ENCODE data around the gene SKOR1. TPM values are rescaled to one million over a fixed set of nuclear protein-coding genes. Genes with fewer than 3 reads are reported as not detected.
A peak's percentile ranks its signal among the peaks of the same experiment; 100 is the strongest.

Gene SKOR1
- polyA plus RNA-seq, 4 donors: 0.27 to 0.81 (median 0.38) TPM

DNA sequence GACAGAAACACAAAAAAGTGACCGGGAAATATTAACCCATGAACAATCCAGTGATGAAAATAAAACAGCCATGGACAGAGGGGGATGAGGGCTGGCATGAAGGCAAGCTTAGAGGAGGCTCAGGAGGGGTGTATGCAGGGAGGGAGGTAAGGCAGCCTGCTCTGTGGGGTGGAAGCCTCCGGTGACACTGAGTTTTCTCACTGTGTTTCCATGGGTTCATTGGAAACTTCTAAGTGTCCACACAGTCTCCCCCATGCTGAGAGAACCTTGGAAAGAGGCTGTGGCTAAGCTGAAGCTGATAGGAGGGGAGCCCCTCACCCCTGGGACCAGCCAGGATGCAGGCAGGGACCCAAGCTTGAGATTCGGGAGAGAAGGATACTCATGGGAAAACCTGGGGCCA lies 6.8 kb upstream of the SKOR1 start:
- 73 to 84% (median 74%) methylated on average over 3 of the region's 3 CpGs for WGBS, 3 donors
- no peak overlapping the region for H3K27ac ChIP-seq (ENCODE audit: low read depth in 1 of 3, low read length in 2 of 3)
- no peak for DNase-seq
- H3K36me3 ChIP-seq (ENCODE audit: control insufficient read depth in 3 of 3, insufficient read depth in 2 of 3, low read depth in 1 of 3, low read length in 3 of 3): peaks cover 0 to 2% (median 0%) of the 10 kb centered on the region in 3 donors
- H3K4me1 ChIP-seq (ENCODE audit: control insufficient read depth in 3 of 3, insufficient read depth in 2 of 3, low read depth in 1 of 3, low read length in 2 of 3): peaks cover 0 to 5% (median 0%) of the 10 kb centered on the region in 3 donors
- FAIRE-seq: no peak
- peaks cover 19 to 55% (median 49%) of the 10 kb centered on the region in 3 donors for H3K27me3 ChIP-seq (ENCODE audit: control insufficient read depth in 3 of 3, insufficient read depth in 3 of 3, low read length in 3 of 3)
- H3K4me3 ChIP-seq (ENCODE audit: low read depth in 1 of 3, low read length in 3 of 3): no peak overlapping the region
- peaks cover 0 to 9% of the 10 kb centered on the region in 2 donors for H3K9me3 ChIP-seq (ENCODE audit: control insufficient read depth in 2 of 2, insufficient read depth in 1 of 2, low read depth in 1 of 2, low read length in 1 of 2)

GRCh38 chr15:67819636-67820035 lies 5.7 kb upstream of the SKOR1 start:
- WGBS, 3 donors: 16 to 28% (median 22%) methylated on average over 19 of the region's 19 CpGs
- Histone ChIP-seq H3K36me3 (ENCODE audit: control insufficient read depth in 3 of 3, insufficient read depth in 2 of 3, low read depth in 1 of 3, low read length in 3 of 3) (peaks cover 0 to 2% (median 0%) of the 10 kb centered on the region in 3 donors), H3K4me3 (ENCODE audit: low read depth in 1 of 3, low read length in 3 of 3) (no peak overlapping the region), H3K27ac (ENCODE audit: low read depth in 1 of 3, low read length in 2 of 3) (no peak overlapping the region), H3K27me3 (ENCODE audit: control insufficient read depth in 3 of 3, insufficient read depth in 3 of 3, low read length in 3 of 3) (peaks cover 25 to 66% (median 60%) of the 10 kb centered on the region in 3 donors), H3K9me3 (ENCODE audit: control insufficient read depth in 2 of 2, insufficient read depth in 1 of 2, low read depth in 1 of 2, low read length in 1 of 2) (peaks cover 0 to 9% of the 10 kb centered on the region in 2 donors), H3K4me1 (ENCODE audit: control insufficient read depth in 3 of 3, insufficient read depth in 2 of 3, low read depth in 1 of 3, low read length in 2 of 3) (peaks cover 0 to 5% (median 0%) of the 10 kb centered on the region in 3 donors)
- FAIRE-seq: no peak
- DNase-seq: no peak

DNA sequence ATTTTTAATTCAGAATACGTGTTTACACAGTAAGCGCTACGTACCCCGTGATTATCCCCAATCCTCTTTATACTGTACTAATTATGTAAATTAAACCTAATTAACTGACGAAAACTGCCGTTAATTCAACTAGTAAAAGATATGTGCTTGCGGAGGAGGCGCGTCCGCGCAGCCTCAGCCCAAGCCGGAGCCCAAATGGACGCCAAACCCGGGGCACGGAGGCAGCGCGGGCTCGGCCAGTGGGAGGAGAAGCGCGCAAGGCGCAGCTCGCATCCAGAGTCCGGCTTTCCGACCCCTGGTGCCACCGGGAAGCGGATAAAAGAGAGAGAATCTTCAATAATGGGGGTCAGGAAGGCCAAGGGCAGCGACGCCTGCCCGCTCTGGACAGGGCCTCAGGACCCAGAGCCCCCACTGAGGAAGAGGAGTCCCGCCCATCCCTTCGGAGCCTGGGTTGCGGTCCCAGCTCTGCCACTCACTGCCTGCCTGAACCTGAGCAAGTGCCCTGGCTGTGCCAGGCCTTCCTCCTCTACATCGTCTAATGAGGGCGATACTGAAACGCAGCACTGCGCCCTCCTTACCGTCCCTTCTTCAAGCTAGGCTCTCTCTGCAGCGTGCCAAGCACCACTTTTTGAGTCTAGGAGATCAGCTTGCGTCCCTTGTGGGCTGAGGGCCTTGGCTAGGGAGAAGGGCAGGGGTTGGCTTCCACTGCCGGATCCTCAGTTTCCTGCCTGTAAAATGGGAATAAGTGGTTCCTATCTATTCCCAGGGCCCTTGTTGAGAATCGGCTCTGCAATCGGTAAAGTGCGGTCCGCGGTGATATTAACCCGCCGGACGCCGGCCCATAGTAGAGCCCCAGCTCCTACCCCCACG lies 5.0 kb upstream of the SKOR1 start:
- WGBS, 3 donors: 11 to 22% (median 19%) methylated on average over 49 to 50 of the region's 50 CpGs
- Histone ChIP-seq H3K27ac (ENCODE audit: low read depth in 1 of 3, low read length in 2 of 3) (no peak overlapping the region), H3K4me3 (ENCODE audit: low read depth in 1 of 3, low read length in 3 of 3) (no peak overlapping the region), H3K27me3 (ENCODE audit: control insufficient read depth in 3 of 3, insufficient read depth in 3 of 3, low read length in 3 of 3) (peaks cover 26 to 74% (median 66%) of the 10 kb centered on the region in 3 donors), H3K4me1 (ENCODE audit: control insufficient read depth in 3 of 3, insufficient read depth in 2 of 3, low read depth in 1 of 3, low read length in 2 of 3) (peaks cover 0 to 5% (median 3%) of the 10 kb centered on the region in 3 donors), H3K9me3 (ENCODE audit: control insufficient read depth in 2 of 2, insufficient read depth in 1 of 2, low read depth in 1 of 2, low read length in 1 of 2) (peaks cover 0 to 8% of the 10 kb centered on the region in 2 donors), H3K36me3 (ENCODE audit: control insufficient read depth in 3 of 3, insufficient read depth in 2 of 3, low read depth in 1 of 3, low read length in 3 of 3) (no peaks in the 10 kb centered on the region)
- no peak for FAIRE-seq
- no peak for DNase-seq

GRCh38 chr15:67820992-67821783 lies 4.1 kb upstream of the SKOR1 start:
- Histone ChIP-seq H3K27me3 (ENCODE audit: control insufficient read depth in 3 of 3, insufficient read depth in 3 of 3, low read length in 3 of 3) (peaks cover 34 to 79% (median 74%) of the 10 kb centered on the region in 3 donors), H3K9me3 (ENCODE audit: control insufficient read depth in 2 of 2, insufficient read depth in 1 of 2, low read depth in 1 of 2, low read length in 1 of 2) (peaks cover 0 to 3% of the 10 kb centered on the region in 2 donors), H3K4me3 (ENCODE audit: low read depth in 1 of 3, low read length in 3 of 3) (no peak overlapping the region), H3K4me1 (ENCODE audit: control insufficient read depth in 3 of 3, insufficient read depth in 2 of 3, low read depth in 1 of 3, low read length in 2 of 3) (peaks cover 0 to 9% (median 6%) of the 10 kb centered on the region in 3 donors), H3K27ac (ENCODE audit: low read depth in 1 of 3, low read length in 2 of 3) (no peak overlapping the region), H3K36me3 (ENCODE audit: control insufficient read depth in 3 of 3, insufficient read depth in 2 of 3, low read depth in 1 of 3, low read length in 3 of 3) (no peaks in the 10 kb centered on the region)
- no peak for FAIRE-seq
- DNase-seq: peak in 1 of 2 donors; percentile 80
- WGBS, 3 donors: 4 to 9% (median 5%) methylated on average over 38 to 39 of the region's 39 CpGs

DNA sequence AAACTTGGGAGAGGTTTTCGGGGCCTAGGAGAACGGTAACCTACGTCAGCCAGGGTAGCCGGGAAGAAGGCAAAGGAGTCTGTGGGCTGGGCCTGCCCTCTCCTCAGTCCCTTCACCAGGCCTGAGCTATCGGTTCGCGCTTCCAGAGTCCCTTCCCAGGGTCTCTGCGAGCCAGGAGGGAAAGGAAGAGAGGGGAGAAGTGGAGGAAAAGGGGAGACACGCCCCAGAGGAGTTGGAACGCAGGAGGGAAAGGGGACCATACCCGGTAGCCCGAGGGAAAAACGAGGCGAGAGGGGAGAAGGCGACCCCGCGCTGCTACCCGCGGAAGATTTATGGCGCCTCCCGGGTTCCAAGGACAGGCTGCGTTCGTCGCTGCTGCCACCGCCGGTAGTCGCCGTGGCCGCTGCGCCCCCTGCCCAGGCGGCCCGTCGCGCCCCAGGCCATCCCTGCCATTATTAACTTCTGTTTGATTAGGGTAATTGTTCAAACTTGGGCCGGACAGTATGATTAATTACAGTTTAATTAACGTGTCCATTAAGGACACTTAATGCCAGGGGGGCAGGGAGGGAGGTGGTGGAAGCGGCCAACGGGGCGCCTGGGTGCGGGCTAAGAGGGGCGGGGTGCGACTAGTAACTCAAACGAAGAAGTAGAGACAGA lies 3.4 kb upstream of the SKOR1 start:
- H3K4me1 ChIP-seq (ENCODE audit: control insufficient read depth in 3 of 3, insufficient read depth in 2 of 3, low read depth in 1 of 3, low read length in 2 of 3): peaks cover 2 to 12% (median 6%) of the 10 kb centered on the region in 3 donors
- H3K4me3 ChIP-seq (ENCODE audit: low read depth in 1 of 3, low read length in 3 of 3): no peak overlapping the region
- 4 to 12% (median 6%) methylated on average over 43 of the region's 43 CpGs for WGBS, 3 donors
- H3K27me3 ChIP-seq (ENCODE audit: control insufficient read depth in 3 of 3, insufficient read depth in 3 of 3, low read length in 3 of 3): peaks cover 42 to 86% (median 81%) of the 10 kb centered on the region in 3 donors
- DNase-seq (no peak), FAIRE-seq (no peak)
- no peak overlapping the region for H3K27ac ChIP-seq (ENCODE audit: low read depth in 1 of 3, low read length in 2 of 3)
- H3K9me3 ChIP-seq (ENCODE audit: control insufficient read depth in 2 of 2, insufficient read depth in 1 of 2, low read depth in 1 of 2, low read length in 1 of 2): peaks cover 0 to 3% of the 10 kb centered on the region in 2 donors
- no peaks in the 10 kb centered on the region for H3K36me3 ChIP-seq (ENCODE audit: control insufficient read depth in 3 of 3, insufficient read depth in 2 of 3, low read depth in 1 of 3, low read length in 3 of 3)

GRCh38 chr15:67822537-67823313 lies 2.6 kb upstream of the SKOR1 start:
- H3K9me3 ChIP-seq (ENCODE audit: control insufficient read depth in 2 of 2, insufficient read depth in 1 of 2, low read depth in 1 of 2, low read length in 1 of 2): peaks cover 0 to 3% of the 10 kb centered on the region in 2 donors
- DNase-seq: no peak
- 4 to 10% (median 6%) methylated on average over 28 to 46 of the region's 46 CpGs for WGBS, 3 donors
- H3K4me3 ChIP-seq (ENCODE audit: low read depth in 1 of 3, low read length in 3 of 3): peak overlapping the region in 1 of 3 donors; percentile 28
- FAIRE-seq: no peak
- H3K36me3 ChIP-seq (ENCODE audit: control insufficient read depth in 3 of 3, insufficient read depth in 2 of 3, low read depth in 1 of 3, low read length in 3 of 3): no peaks in the 10 kb centered on the region
- no peak overlapping the region for H3K27ac ChIP-seq (ENCODE audit: low read depth in 1 of 3, low read length in 2 of 3)
- H3K27me3 ChIP-seq (ENCODE audit: control insufficient read depth in 3 of 3, insufficient read depth in 3 of 3, low read length in 3 of 3): peaks cover 49 to 92% (median 84%) of the 10 kb centered on the region in 3 donors
- H3K4me1 ChIP-seq (ENCODE audit: control insufficient read depth in 3 of 3, insufficient read depth in 2 of 3, low read depth in 1 of 3, low read length in 2 of 3): peaks cover 2 to 12% (median 6%) of the 10 kb centered on the region in 3 donors

GRCh38 chr15:67823314-67824196 lies 1.8 kb upstream of the SKOR1 start:
- WGBS, 3 donors: 2 to 5% (median 4%) methylated on average over 68 to 94 of the region's 94 CpGs
- DNase-seq: no peak
- Histone ChIP-seq H3K27ac (ENCODE audit: low read depth in 1 of 3, low read length in 2 of 3) (no peak overlapping the region), H3K4me1 (ENCODE audit: control insufficient read depth in 3 of 3, insufficient read depth in 2 of 3, low read depth in 1 of 3, low read length in 2 of 3) (peaks cover 2 to 18% (median 6%) of the 10 kb centered on the region in 3 donors), H3K4me3 (ENCODE audit: low read depth in 1 of 3, low read length in 3 of 3) (peak overlapping the region in 1 of 3 donors; percentile 28), H3K27me3 (ENCODE audit: control insufficient read depth in 3 of 3, insufficient read depth in 3 of 3, low read length in 3 of 3) (peaks cover 57 to 91% (median 84%) of the 10 kb centered on the region in 3 donors), H3K36me3 (ENCODE audit: control insufficient read depth in 3 of 3, insufficient read depth in 2 of 3, low read depth in 1 of 3, low read length in 3 of 3) (no peaks in the 10 kb centered on the region), H3K9me3 (ENCODE audit: control insufficient read depth in 2 of 2, insufficient read depth in 1 of 2, low read depth in 1 of 2, low read length in 1 of 2) (peaks cover 0 to 3% of the 10 kb centered on the region in 2 donors)
- no peak for FAIRE-seq
